HG03558 (cell line): ENCODE measurements around the gene ACSF2.
"Not testable (repeated sequence)": the region's sequence is repeated elsewhere in the genome, so short reads cannot be mapped to it uniquely, and the experiment has no call there.

Source experiments
- ATAC-seq: cut with Tn5 transposase; IDR thresholded peaks from one replicate; pipeline ENCODE4 v1.9.1; 2021; ENCODE audit warnings: moderate number of reproducible peaks; ENCODE audit not compliant: unreplicated experiment; ENCODE audit errors: extremely low read depth

ACSF2 gene

GRCh38 chr17:50405351-50405750 is 20.7 kb upstream of the ACSF2 start:
- not testable (repeated sequence) for ATAC-seq

- ATAC-seq = no peak
Measured at GRCh38 chr17:50406578-50406977, 19.4 kb upstream of the ACSF2 start.

- ATAC-seq = no peak
Measured at GRCh38 chr17:50407921-50408320, 18.1 kb upstream of the ACSF2 start.

- no peak for ATAC-seq
Measured at GRCh38 chr17:50412188-50412732, 13.8 kb upstream of the ACSF2 start.

- ATAC-seq = no peak
Measured at GRCh38 chr17:50414808-50415207, 11.2 kb upstream of the ACSF2 start.

- ATAC-seq = not testable (repeated sequence)
Measured at GRCh38 chr17:50419577-50419976, 6.4 kb upstream of the ACSF2 start.

- ATAC-seq = no peak
Measured at GRCh38 chr17:50420419-50421112, 5.5 kb upstream of the ACSF2 start.

GRCh38 chr17:50421308-50422051 is 4.5 kb upstream of the ACSF2 start:
- ATAC-seq = no peak

GRCh38 chr17:50422738-50423137 is 3.3 kb upstream of the ACSF2 start:
- ATAC-seq = no peak

- no peak for ATAC-seq
Measured at GRCh38 chr17:50423553-50424159, 2.4 kb upstream of the ACSF2 start.

- ATAC-seq = no peak
Measured at GRCh38 chr17:50424246-50424995, 1.6 kb upstream of the ACSF2 start.

- ATAC-seq = no peak
Measured at GRCh38 chr17:50424996-50425681, 879 bp upstream of the ACSF2 start.

- ATAC-seq = no peak
Measured at GRCh38 chr17:50426472-50426782, 409 bp downstream of the ACSF2 start.

- ATAC-seq = no peak
Measured at GRCh38 chr17:50426814-50427787, 1.1 kb downstream of the ACSF2 start.

- not testable (repeated sequence) for ATAC-seq
Measured at GRCh38 chr17:50428126-50428525, 2.1 kb downstream of the ACSF2 start.

GRCh38 chr17:50428831-50429424 is 2.9 kb downstream of the ACSF2 start:
- ATAC-seq = no peak

- ATAC-seq = no peak
Measured at GRCh38 chr17:50429793-50430192, 3.8 kb downstream of the ACSF2 start.

- no peak for ATAC-seq
Measured at GRCh38 chr17:50430821-50431618, 5.0 kb downstream of the ACSF2 start.
